Activated CD4-positive, alpha-beta memory T cell treated with anti-CD3 and anti-CD28 coated beads for 36 hours (primary cell): ENCODE results near the gene RPS6KA2. TPM values are rescaled to one million over a fixed set of nuclear protein-coding genes. Genes with fewer than 3 reads are reported as not detected.

ENCODE experiments used
- CTCF ChIA-PET: fragments of 350-600 bp; sonication (Branson Sonifier 250); formaldehyde crosslinking; loops from one replicate; lab custom pipeline; 2021; ENCODE audit warnings: antibody characterized with exemption, inconsistent platforms; lab: Charles Lee
- POLR2A ChIA-PET: fragments of 350-600 bp; sonication (Branson Sonifier 250); formaldehyde crosslinking; loops from one replicate; lab custom pipeline; 2021; ENCODE audit warnings: antibody characterized with exemption; lab: Charles Lee
- DNase-seq: peaks from one replicate; pipeline ENCODE4 v3.0.0-alpha.2; 2020
- H3K27ac Mint-ChIP-seq: one replicate; pipeline ENCODE4 v1.8.0; 2021; ENCODE audit warnings: mixed read lengths
- H3K27me3 Mint-ChIP-seq: one replicate; pipeline ENCODE4 v1.8.0; 2021; ENCODE audit warnings: mixed read lengths
- H3K36me3 Mint-ChIP-seq: one replicate; pipeline ENCODE4 v1.8.0; 2021; ENCODE audit warnings: mixed read lengths
- H3K4me1 Mint-ChIP-seq: one replicate; pipeline ENCODE4 v1.8.0; 2021; ENCODE audit warnings: low read depth, mixed read lengths
- H3K4me3 Mint-ChIP-seq: one replicate; pipeline ENCODE4 v1.8.0; 2021; ENCODE audit warnings: mild to moderate bottlenecking, mixed read lengths
- H3K9me3 Mint-ChIP-seq: one replicate; pipeline ENCODE4 v1.8.0; 2021; ENCODE audit warnings: mixed read lengths
- intact Hi-C: fragments of 100-400 bp; cut with micrococcal nuclease; formaldehyde crosslinking; loops from one replicate; pipeline ENCODE4 v1.15.1; 2023
- total RNA-seq, 2 experiments: library from RNA; stranded (reverse); gene quantifications; one replicate each; pipeline ENCODE4 v1.2.3, GENCODE V29; 2021

The RPS6KA2 gene
- total RNA-seq, 2 experiments from 2014 or later, result 7.7 to 7.9 TPM

- ChIA-PET CTCF (no interaction called here), POLR2A (no interaction called here)
- intact Hi-C loops, result no loop called here
- no peak overlapping the region for H3K4me3 Mint-ChIP-seq
- H3K27ac Mint-ChIP-seq, result no peak overlapping the region
- H3K4me1 Mint-ChIP-seq, result no peaks in the 10 kb centered on the region
- H3K27me3 Mint-ChIP-seq, result no peaks in the 10 kb centered on the region
- no peaks in the 10 kb centered on the region for H3K36me3 Mint-ChIP-seq
- H3K9me3 Mint-ChIP-seq, result no peaks in the 10 kb centered on the region
- DNase-seq, result no peak
Measured at GRCh38 chr6:166478782-166479592, 148.1 kb downstream of the RPS6KA2 start.

GRCh38 chr6:166477647-166478365, 149.2 kb downstream of the RPS6KA2 start:
- Mint-ChIP-seq H3K27ac (no peak overlapping the region), H3K9me3 (no peaks in the 10 kb centered on the region), H3K27me3 (no peaks in the 10 kb centered on the region), H3K4me3 (no peak overlapping the region), H3K36me3 (no peaks in the 10 kb centered on the region), H3K4me1 (no peaks in the 10 kb centered on the region)
- CTCF ChIA-PET, result no interaction called here
- DNase-seq, result no peak
- intact Hi-C loops, result no loop called here
- POLR2A ChIA-PET, result no interaction called here

- intact Hi-C loops, result no loop called here
- POLR2A ChIA-PET, result no interaction called here
Measured at GRCh38 chr6:166476634-166477215, 150.3 kb downstream of the RPS6KA2 start.

GRCh38 chr6:166476061-166476591, 150.9 kb downstream of the RPS6KA2 start:
- no peak for DNase-seq
- Mint-ChIP-seq H3K9me3 (no peaks in the 10 kb centered on the region), H3K27me3 (no peaks in the 10 kb centered on the region), H3K27ac (no peak overlapping the region), H3K36me3 (no peaks in the 10 kb centered on the region), H3K4me1 (no peaks in the 10 kb centered on the region), H3K4me3 (no peak overlapping the region)
- ChIA-PET CTCF (no interaction called here), POLR2A (no interaction called here)
- intact Hi-C loops, result no loop called here

More at GRCh38 chr6:166476634-166477215, 150.3 kb downstream of the RPS6KA2 start:
- Mint-ChIP-seq H3K27ac (no peak overlapping the region), H3K9me3 (no peaks in the 10 kb centered on the region), H3K27me3 (no peaks in the 10 kb centered on the region), H3K4me3 (no peak overlapping the region), H3K4me1 (no peaks in the 10 kb centered on the region), H3K36me3 (no peaks in the 10 kb centered on the region)
- CTCF ChIA-PET, result no interaction called here
- no peak for DNase-seq

GRCh38 chr6:166474721-166475565, 152.1 kb downstream of the RPS6KA2 start:
- intact Hi-C loops, result no loop called here
- Mint-ChIP-seq H3K4me3 (no peak overlapping the region), H3K9me3 (no peaks in the 10 kb centered on the region), H3K27ac (no peak overlapping the region), H3K27me3 (no peaks in the 10 kb centered on the region), H3K4me1 (no peaks in the 10 kb centered on the region), H3K36me3 (no peaks in the 10 kb centered on the region)
- ChIA-PET POLR2A (no interaction called here), CTCF (no interaction called here)
- DNase-seq, result no peak

GRCh38 chr6:166473886-166474571, 153.0 kb downstream of the RPS6KA2 start:
- intact Hi-C loops, result no loop called here
- H3K36me3 Mint-ChIP-seq, result no peaks in the 10 kb centered on the region
- H3K27me3 Mint-ChIP-seq, result no peaks in the 10 kb centered on the region
- ChIA-PET POLR2A (no interaction called here), CTCF (no interaction called here)
- DNase-seq, result no peak
- no peak overlapping the region for H3K27ac Mint-ChIP-seq
- no peak overlapping the region for H3K4me3 Mint-ChIP-seq
- H3K4me1 Mint-ChIP-seq, result no peaks in the 10 kb centered on the region
- no peaks in the 10 kb centered on the region for H3K9me3 Mint-ChIP-seq

GRCh38 chr6:166472636-166473035, 154.4 kb downstream of the RPS6KA2 start:
- no peaks in the 10 kb centered on the region for H3K9me3 Mint-ChIP-seq
- H3K36me3 Mint-ChIP-seq, result no peaks in the 10 kb centered on the region
- intact Hi-C loops, result no loop called here
- H3K4me3 Mint-ChIP-seq, result no peak overlapping the region
- H3K4me1 Mint-ChIP-seq, result no peaks in the 10 kb centered on the region
- DNase-seq, result no peak
- H3K27ac Mint-ChIP-seq, result no peak overlapping the region
- POLR2A ChIA-PET, result no interaction called here
- no peaks in the 10 kb centered on the region for H3K27me3 Mint-ChIP-seq
- CTCF ChIA-PET, result no interaction called here

- DNase-seq, result no peak
- intact Hi-C loops, result no loop called here
- Mint-ChIP-seq H3K4me3 (no peak overlapping the region), H3K9me3 (no peaks in the 10 kb centered on the region), H3K27me3 (no peaks in the 10 kb centered on the region), H3K27ac (no peak overlapping the region), H3K4me1 (no peaks in the 10 kb centered on the region), H3K36me3 (no peaks in the 10 kb centered on the region)
- ChIA-PET CTCF (no interaction called here), POLR2A (no interaction called here)
Measured at GRCh38 chr6:166471797-166472260, 155.2 kb downstream of the RPS6KA2 start.

GRCh38 chr6:166470863-166471410, 156.1 kb downstream of the RPS6KA2 start:
- no peaks in the 10 kb centered on the region for H3K36me3 Mint-ChIP-seq

GRCh38 chr6:166470029-166470862, 156.8 kb downstream of the RPS6KA2 start:
- no peak overlapping the region for H3K27ac Mint-ChIP-seq
- no peaks in the 10 kb centered on the region for H3K27me3 Mint-ChIP-seq
- no peaks in the 10 kb centered on the region for H3K36me3 Mint-ChIP-seq
- ChIA-PET CTCF (no interaction called here), POLR2A (no interaction called here)
- intact Hi-C loops, result no loop called here
- no peaks in the 10 kb centered on the region for H3K4me1 Mint-ChIP-seq
- DNase-seq, result no peak
- no peak overlapping the region for H3K4me3 Mint-ChIP-seq
- no peaks in the 10 kb centered on the region for H3K9me3 Mint-ChIP-seq

More at GRCh38 chr6:166470863-166471410, 156.1 kb downstream of the RPS6KA2 start:
- ChIA-PET POLR2A (no interaction called here), CTCF (no interaction called here)
- Mint-ChIP-seq H3K4me1 (no peaks in the 10 kb centered on the region), H3K9me3 (no peaks in the 10 kb centered on the region), H3K27me3 (no peaks in the 10 kb centered on the region), H3K27ac (no peak overlapping the region), H3K4me3 (no peak overlapping the region)
- intact Hi-C loops, result no loop called here
- no peak for DNase-seq
